A549 (cell line): ENCODE measurements around the gene ICE2. TPM values are rescaled to one million over a fixed set of nuclear protein-coding genes. Genes with fewer than 3 reads are reported as not detected.
A peak's percentile ranks its signal among the peaks of the same experiment; 100 is the strongest.

ENCODE experiments used
- ATAC-seq, 2 experiments: fragments of 200-7000 bp in 1 of 2; fragments of >200 bp in 1 of 2; cut with Nextera tagmentation in 1 of 2; cut with Tn5 transposase in 1 of 2; 3 replicates each; pipeline versions ENCODE4 v1.8.0 to v1.9.1; 2018 to 2020; ENCODE audit warnings: mild to moderate bottlenecking in 1 of 2, moderate library complexity in 1 of 2
- CTCF ChIA-PET: fragments of 300-600 bp; sonication (Branson Sonifier 250); formaldehyde crosslinking; extraction: SDS; loops from one replicate; lab custom pipeline; 2021; ENCODE audit warnings: antibody characterized with exemption, inconsistent platforms; lab: Yijun Ruan, JAX
- POLR2A ChIA-PET: fragments of 350-600 bp; formaldehyde crosslinking; extraction: SDS; loops from one replicate; lab custom pipeline; 2021; ENCODE audit warnings: antibody characterized with exemption, inconsistent platforms; lab: Yijun Ruan, JAX
- DNase-seq, 2 experiments: peaks; one replicate each; pipeline versions ENCODE4 v3.0.0 to v3.0.0-alpha.2; 2011 to 2016; ENCODE audit warnings: low read depth in 1 of 2, low spot score in 1 of 2
- FAIRE-seq: peaks from 2 replicates; lab custom pipeline; 2011; peaks lifted over from hg19 to GRCh38; lab: Jason Lieb, UNC
- H3K27ac ChIP-seq, 2 experiments: fragments of >200 bp; sonication (Bioruptor Twin); formaldehyde crosslinking; 3 replicates each; pipeline ENCODE4 v1.5.1; 2016 to 2017
- H3K4me1 ChIP-seq: fragments of >200 bp; sonication (Bioruptor Twin); formaldehyde crosslinking; 3 replicates; pipeline ENCODE4 v1.6.1; 2016
- H3K4me2 ChIP-seq: fragments of >200 bp; sonication (Bioruptor Twin); formaldehyde crosslinking; 3 replicates; pipeline ENCODE4 v1.6.1; 2016
- H3K4me3 ChIP-seq: fragments of >200 bp; sonication (Bioruptor Twin); formaldehyde crosslinking; 3 replicates; pipeline ENCODE4 v1.5.1; 2016
- H3K9me3 ChIP-seq: fragments of >200 bp; sonication (Bioruptor Twin); formaldehyde crosslinking; 3 replicates; pipeline ENCODE4 v1.6.1; 2016
- CBX2 ChIP-seq: fragments of 200-600 bp; sonication (generic); IDR thresholded peaks from 2 replicates; pipeline ENCODE4 v1.6.1; 2016; ENCODE audit warnings: low read depth, mild to moderate bottlenecking, borderline replicate concordance
- CEBPB ChIP-seq, 2 experiments: fragments of >200 bp in 1 of 2; sonication (Bioruptor Twin) in 1 of 2; formaldehyde crosslinking in 1 of 2; IDR thresholded peaks; 2 replicates each; pipeline ENCODE4 v1.6.1; 2012 to 2016
- EHMT2 ChIP-seq: fragments of 200-600 bp; sonication (generic); IDR thresholded peaks from 2 replicates; pipeline ENCODE4 v1.6.1; 2016; ENCODE audit warnings: antibody characterized with exemption, low read depth, mild to moderate bottlenecking, moderate library complexity
- ESRRA ChIP-seq: fragments of 150-350 bp; IDR thresholded peaks from 2 replicates; pipeline ENCODE4 v1.6.1; 2014; ENCODE audit warnings: mild to moderate bottlenecking, low read length, borderline replicate concordance
- FOSB ChIP-seq: fragments of 250-450 bp; sonication (Bioruptor Pico); IDR thresholded peaks from 2 replicates; pipeline ENCODE4 v1.5.0; 2020; ENCODE audit warnings: mild to moderate bottlenecking, moderate library complexity
- FOXS1 ChIP-seq: fragments of 250-450 bp; sonication (Bioruptor Pico); IDR thresholded peaks from 2 replicates; pipeline ENCODE4 v1.5.0; 2020; ENCODE audit warnings: mild to moderate bottlenecking, moderate library complexity
- HOXA7 ChIP-seq: fragments of 250-450 bp; sonication (Bioruptor Pico); IDR thresholded peaks from 2 replicates; pipeline ENCODE4 v1.5.0; 2020; ENCODE audit warnings: mild to moderate bottlenecking, moderate library complexity
- NFE2L2 ChIP-seq: fragments of 150-350 bp; conservative IDR thresholded peaks from 2 replicates; pipeline ENCODE4 v1.6.1; 2014; ENCODE audit warnings: low read length
- NPAS2 ChIP-seq: fragments of 250-450 bp; sonication (Bioruptor Pico); IDR thresholded peaks from 2 replicates; pipeline ENCODE4 v1.8.0; 2022; ENCODE audit warnings: mild to moderate bottlenecking, moderate library complexity, borderline replicate concordance
- NR3C1 ChIP-seq: fragments of >200 bp; sonication (Bioruptor Twin); formaldehyde crosslinking; IDR thresholded peaks from 3 replicates; pipeline ENCODE4 v1.6.1; 2017
- POLR2A ChIP-seq: IDR thresholded peaks from 2 replicates; pipeline ENCODE4 v1.6.1; 2012; ENCODE audit warnings: mild to moderate bottlenecking, low read length
- POLR2AphosphoS2 ChIP-seq: conservative IDR thresholded peaks from 2 replicates; pipeline ENCODE4 v1.6.1; 2012; ENCODE audit warnings: low read length, improper control_type of control experiment, inconsistent platforms
- RAD21 ChIP-seq, 2 experiments: fragments of >200 bp in 1 of 2; sonication (Bioruptor Twin) in 1 of 2; formaldehyde crosslinking in 1 of 2; IDR thresholded peaks in 1 of 2; conservative IDR thresholded peaks in 1 of 2; 2 replicates in 1 of 2; 3 replicates in 1 of 2; pipeline ENCODE4 v1.6.1; 2012 to 2018; ENCODE audit warnings: inconsistent platforms in 1 of 2
- RARB ChIP-seq: fragments of 250-450 bp; sonication (Bioruptor Pico); IDR thresholded peaks from 2 replicates; pipeline ENCODE4 v1.8.0; 2021; ENCODE audit warnings: mild to moderate bottlenecking, moderate library complexity
- RFX5 ChIP-seq: fragments of 450-650 bp; IDR thresholded peaks from 2 replicates; pipeline ENCODE4 v1.7.1; 2014; ENCODE audit warnings: antibody characterized with exemption, mild to moderate bottlenecking, moderate library complexity
- SMC3 ChIP-seq: fragments of >200 bp; sonication (Bioruptor Twin); formaldehyde crosslinking; IDR thresholded peaks from 3 replicates; pipeline ENCODE4 v1.6.1; 2018; ENCODE audit warnings: inconsistent platforms
- SREBF2 ChIP-seq: fragments of 450-650 bp; IDR thresholded peaks from 2 replicates; pipeline ENCODE4 v1.6.1; 2014; ENCODE audit warnings: mild to moderate bottlenecking, moderate library complexity
- TP53 ChIP-seq: fragments of 250-450 bp; sonication (Bioruptor Pico); IDR thresholded peaks from 2 replicates; pipeline ENCODE4 v1.5.0; 2021; ENCODE audit warnings: mild to moderate bottlenecking, moderate library complexity
- ZFP36 ChIP-seq: fragments of 450-650 bp; IDR thresholded peaks from 2 replicates; pipeline ENCODE4 v1.6.1; 2014; ENCODE audit warnings: borderline replicate concordance; ENCODE audit not compliant: partially characterized antibody
- WGBS: methylation state at CpG from one replicate; pipeline ENCODE4 v1.1.6; 2017; ENCODE audit errors: missing lambda C conversion rate; 5-methylcytosine and 5-hydroxymethylcytosine counted together
- polyA plus RNA-seq, 4 experiments: library from polyadenylated mRNA; depleted of rRNA in 3 of 4; stranded (reverse); fragments of >200 nt; fragmentation: RNase III in 1 of 4; extraction: RNeasy Plus Mini Kit Qiagen cat#74134 plus additional on column Dnase treatment in 1 of 4; gene quantifications; 2 replicates in 3 of 4; 3 replicates in 1 of 4; pipeline ENCODE4 v1.2.3, GENCODE V29; 2011 to 2017
- TF ChIP-seq, protein P1 (sequence below): IDR thresholded peaks from 2 replicates; pipeline ENCODE4 v1.6.1; 2012
- TF ChIP-seq, protein P2 (sequence below): fragments of 150-350 bp; IDR thresholded peaks from 2 replicates; pipeline ENCODE4 v1.6.1; 2014; ENCODE audit warnings: low read depth, mild to moderate bottlenecking, low read length
- TF ChIP-seq, protein P3 (sequence below): fragments of 200-600 bp; sonication (generic); IDR thresholded peaks from 2 replicates; pipeline ENCODE4 v1.6.1; 2016; ENCODE audit warnings: antibody characterized with exemption, mild to moderate bottlenecking, moderate library complexity
- TF ChIP-seq, protein P4 (sequence below): fragments of 450-650 bp; IDR thresholded peaks from 2 replicates; pipeline ENCODE4 v1.6.1; 2014; ENCODE audit warnings: antibody characterized with exemption
- TF ChIP-seq, protein P5 (sequence below): fragments of >200 bp; sonication (Bioruptor Twin); formaldehyde crosslinking; IDR thresholded peaks from 3 replicates; pipeline ENCODE4 v1.5.1; 2016

ICE2 gene
- polyA plus RNA-seq, 2 of the 4 experiments (the other 2 are of a cell fraction) = 43.1 to 87.6 TPM

DNA sequence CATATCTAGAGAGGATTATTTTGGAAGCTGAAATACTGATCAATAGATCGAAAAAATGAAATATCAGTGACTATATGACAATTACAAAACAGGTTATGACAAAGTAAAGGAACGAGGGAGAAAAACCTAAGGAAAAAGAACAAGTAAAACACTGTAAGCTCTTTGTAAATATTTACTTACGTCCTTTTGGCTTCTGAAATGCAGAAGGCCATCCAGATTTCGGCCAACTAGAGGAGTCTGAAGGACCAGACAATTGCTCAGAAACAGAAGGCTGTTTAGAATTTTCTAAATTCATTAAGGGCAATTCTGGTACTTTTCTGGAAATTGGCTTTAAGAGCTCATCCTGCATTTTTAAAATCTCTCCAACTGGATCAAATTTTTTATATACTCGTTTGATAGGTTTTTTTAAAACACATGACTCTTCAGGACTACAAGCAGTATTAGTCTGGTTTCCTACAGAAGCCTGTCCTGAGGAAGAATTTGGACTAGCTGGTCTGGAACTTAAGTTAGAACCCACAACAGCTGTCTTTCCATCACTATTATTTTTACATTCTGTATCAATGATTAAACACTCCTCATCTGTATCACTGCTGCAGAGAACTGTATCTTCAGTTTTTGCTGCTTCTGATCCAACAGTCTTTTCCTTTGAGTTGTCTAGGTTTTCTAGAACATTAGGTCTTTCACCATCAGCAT is 30.1 kb downstream of the ICE2 start:
- ChIA-PET CTCF (interaction anchor here (0.9 to 2.4 kb wide), 8 partner anchors 31 to 120 kb away, joined by 3 to 9 read pairs (median 6); no protein-coding TSS in a partner anchor), POLR2A (interaction anchor here (1.0 to 1.2 kb wide), 2 partner anchors 16 to 74 kb away, joined by 3 read pairs; no protein-coding TSS in a partner anchor)
- no peak for DNase-seq
- H3K4me2 ChIP-seq = no peak overlapping the region
- WGBS = 52% methylated on average over 5 of the region's 5 CpGs
- TF ChIP-seq ESRRA (no peak), RARB (no peak), TP53 (no peak), ZFP36 (no peak), HOXA7 (CRISPR knock-in tag) (no peak), EHMT2 (no peak), NFE2L2 (no peak), NR3C1 (no peak), POLR2A (no peak), CEBPB (IDR thresholded peaks at IDR 0.05) (no peak), POLR2AphosphoS2 (no peak), NPAS2 (no peak), RFX5 (no peak), FOXS1 (no peak)
- TF ChIP-seq, protein P1, sequence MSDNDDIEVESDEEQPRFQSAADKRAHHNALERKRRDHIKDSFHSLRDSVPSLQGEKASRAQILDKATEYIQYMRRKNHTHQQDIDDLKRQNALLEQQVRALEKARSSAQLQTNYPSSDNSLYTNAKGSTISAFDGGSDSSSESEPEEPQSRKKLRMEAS = no peak
- TF ChIP-seq, protein P2, sequence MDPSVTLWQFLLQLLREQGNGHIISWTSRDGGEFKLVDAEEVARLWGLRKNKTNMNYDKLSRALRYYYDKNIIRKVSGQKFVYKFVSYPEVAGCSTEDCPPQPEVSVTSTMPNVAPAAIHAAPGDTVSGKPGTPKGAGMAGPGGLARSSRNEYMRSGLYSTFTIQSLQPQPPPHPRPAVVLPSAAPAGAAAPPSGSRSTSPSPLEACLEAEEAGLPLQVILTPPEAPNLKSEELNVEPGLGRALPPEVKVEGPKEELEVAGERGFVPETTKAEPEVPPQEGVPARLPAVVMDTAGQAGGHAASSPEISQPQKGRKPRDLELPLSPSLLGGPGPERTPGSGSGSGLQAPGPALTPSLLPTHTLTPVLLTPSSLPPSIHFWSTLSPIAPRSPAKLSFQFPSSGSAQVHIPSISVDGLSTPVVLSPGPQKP = no peak
- TF ChIP-seq, protein P3, sequence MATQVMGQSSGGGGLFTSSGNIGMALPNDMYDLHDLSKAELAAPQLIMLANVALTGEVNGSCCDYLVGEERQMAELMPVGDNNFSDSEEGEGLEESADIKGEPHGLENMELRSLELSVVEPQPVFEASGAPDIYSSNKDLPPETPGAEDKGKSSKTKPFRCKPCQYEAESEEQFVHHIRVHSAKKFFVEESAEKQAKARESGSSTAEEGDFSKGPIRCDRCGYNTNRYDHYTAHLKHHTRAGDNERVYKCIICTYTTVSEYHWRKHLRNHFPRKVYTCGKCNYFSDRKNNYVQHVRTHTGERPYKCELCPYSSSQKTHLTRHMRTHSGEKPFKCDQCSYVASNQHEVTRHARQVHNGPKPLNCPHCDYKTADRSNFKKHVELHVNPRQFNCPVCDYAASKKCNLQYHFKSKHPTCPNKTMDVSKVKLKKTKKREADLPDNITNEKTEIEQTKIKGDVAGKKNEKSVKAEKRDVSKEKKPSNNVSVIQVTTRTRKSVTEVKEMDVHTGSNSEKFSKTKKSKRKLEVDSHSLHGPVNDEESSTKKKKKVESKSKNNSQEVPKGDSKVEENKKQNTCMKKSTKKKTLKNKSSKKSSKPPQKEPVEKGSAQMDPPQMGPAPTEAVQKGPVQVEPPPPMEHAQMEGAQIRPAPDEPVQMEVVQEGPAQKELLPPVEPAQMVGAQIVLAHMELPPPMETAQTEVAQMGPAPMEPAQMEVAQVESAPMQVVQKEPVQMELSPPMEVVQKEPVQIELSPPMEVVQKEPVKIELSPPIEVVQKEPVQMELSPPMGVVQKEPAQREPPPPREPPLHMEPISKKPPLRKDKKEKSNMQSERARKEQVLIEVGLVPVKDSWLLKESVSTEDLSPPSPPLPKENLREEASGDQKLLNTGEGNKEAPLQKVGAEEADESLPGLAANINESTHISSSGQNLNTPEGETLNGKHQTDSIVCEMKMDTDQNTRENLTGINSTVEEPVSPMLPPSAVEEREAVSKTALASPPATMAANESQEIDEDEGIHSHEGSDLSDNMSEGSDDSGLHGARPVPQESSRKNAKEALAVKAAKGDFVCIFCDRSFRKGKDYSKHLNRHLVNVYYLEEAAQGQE = no peak
- H3K4me3 ChIP-seq = no peak overlapping the region
- ATAC-seq = no peak
- H3K9me3 ChIP-seq = no peaks in the 10 kb centered on the region
- peak; percentile 86 for FAIRE-seq
- H3K27ac ChIP-seq = no peak overlapping the region
- H3K4me1 ChIP-seq = peaks cover 16% of the 10 kb centered on the region

DNA sequence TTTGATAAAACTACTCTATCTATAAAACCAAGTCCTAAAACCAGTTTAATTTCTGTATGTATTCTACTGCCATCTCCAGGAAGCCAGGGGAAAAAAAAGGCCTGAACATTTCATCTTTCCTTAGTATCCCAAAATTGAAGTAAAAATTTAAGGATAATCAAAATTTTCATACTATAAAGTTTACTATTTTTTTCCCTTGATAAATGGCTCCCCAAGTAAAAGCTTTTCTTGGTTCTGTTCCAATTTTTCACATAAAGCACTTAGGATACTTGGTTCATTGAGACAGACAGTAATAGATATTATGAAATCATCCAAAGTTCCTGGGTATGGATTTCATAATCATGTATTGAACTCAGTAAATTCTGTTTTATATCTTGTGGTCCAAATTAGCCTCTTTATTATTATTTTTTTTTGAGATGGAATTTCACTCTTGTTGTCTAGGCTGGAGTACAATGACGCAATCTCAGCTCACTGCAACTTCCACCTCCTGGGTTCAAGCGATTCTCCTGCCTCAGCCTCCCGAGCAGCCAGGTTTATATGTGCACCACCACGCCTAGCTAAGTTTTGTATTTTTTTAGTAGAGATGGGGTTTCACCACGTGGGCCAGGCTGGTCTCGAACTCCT is 34.5 kb downstream of the ICE2 start:
- CTCF ChIA-PET = interaction anchor here (0.7 to 9.3 kb wide), 40 partner anchors 8 to 713 kb away, joined by 3 to 116 read pairs (median 7); partner anchors contain the start of gene ANXA2
- TF ChIP-seq CEBPB (IDR thresholded peaks at IDR 0.05) = peak; percentile 72 to 82; a peak in 3 of 4 replicates
- TF ChIP-seq, protein P4, sequence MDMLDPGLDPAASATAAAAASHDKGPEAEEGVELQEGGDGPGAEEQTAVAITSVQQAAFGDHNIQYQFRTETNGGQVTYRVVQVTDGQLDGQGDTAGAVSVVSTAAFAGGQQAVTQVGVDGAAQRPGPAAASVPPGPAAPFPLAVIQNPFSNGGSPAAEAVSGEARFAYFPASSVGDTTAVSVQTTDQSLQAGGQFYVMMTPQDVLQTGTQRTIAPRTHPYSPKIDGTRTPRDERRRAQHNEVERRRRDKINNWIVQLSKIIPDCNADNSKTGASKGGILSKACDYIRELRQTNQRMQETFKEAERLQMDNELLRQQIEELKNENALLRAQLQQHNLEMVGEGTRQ = no peak
- TF ChIP-seq, protein P5, sequence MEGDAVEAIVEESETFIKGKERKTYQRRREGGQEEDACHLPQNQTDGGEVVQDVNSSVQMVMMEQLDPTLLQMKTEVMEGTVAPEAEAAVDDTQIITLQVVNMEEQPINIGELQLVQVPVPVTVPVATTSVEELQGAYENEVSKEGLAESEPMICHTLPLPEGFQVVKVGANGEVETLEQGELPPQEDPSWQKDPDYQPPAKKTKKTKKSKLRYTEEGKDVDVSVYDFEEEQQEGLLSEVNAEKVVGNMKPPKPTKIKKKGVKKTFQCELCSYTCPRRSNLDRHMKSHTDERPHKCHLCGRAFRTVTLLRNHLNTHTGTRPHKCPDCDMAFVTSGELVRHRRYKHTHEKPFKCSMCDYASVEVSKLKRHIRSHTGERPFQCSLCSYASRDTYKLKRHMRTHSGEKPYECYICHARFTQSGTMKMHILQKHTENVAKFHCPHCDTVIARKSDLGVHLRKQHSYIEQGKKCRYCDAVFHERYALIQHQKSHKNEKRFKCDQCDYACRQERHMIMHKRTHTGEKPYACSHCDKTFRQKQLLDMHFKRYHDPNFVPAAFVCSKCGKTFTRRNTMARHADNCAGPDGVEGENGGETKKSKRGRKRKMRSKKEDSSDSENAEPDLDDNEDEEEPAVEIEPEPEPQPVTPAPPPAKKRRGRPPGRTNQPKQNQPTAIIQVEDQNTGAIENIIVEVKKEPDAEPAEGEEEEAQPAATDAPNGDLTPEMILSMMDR = peak; percentile 92
- TF ChIP-seq CBX2 = no peak
- TF ChIP-seq RAD21 (conservative IDR thresholded peaks at IDR 0.05 in 1 of 2, IDR thresholded peaks at IDR 0.05 in 1 of 2) = peak; percentile 85 to 91
- TF ChIP-seq SREBF2 = no peak
- no peak for TF ChIP-seq FOSB (CRISPR knock-in tag)
- TF ChIP-seq SMC3 = peak; percentile 90
- H3K4me1 ChIP-seq = peaks cover 58% of the 10 kb centered on the region
- no peak overlapping the region for H3K4me3 ChIP-seq
- FAIRE-seq (peak; percentile 46), DNase-seq (peak; percentile 30 to 50), ATAC-seq (peak in 1 of 2 experiments; percentile 58; a peak in 4 of 6 replicates)
- WGBS = 72% methylated on average over 6 of the region's 6 CpGs
- H3K4me2 ChIP-seq = peak overlapping the region; percentile 22; the same call in 2 of the 3 replicates
- peak overlapping the region; percentile 32 to 59; a peak in 4 of 6 replicates for H3K27ac ChIP-seq
- no peaks in the 10 kb centered on the region for H3K9me3 ChIP-seq
- POLR2A ChIA-PET = interaction anchor here (0.6 to 2.3 kb wide), 7 partner anchors 37 to 93 kb away, joined by 3 to 12 read pairs (median 4); partner anchors contain the start of gene ANXA2
